ENCODE data around the gene ARMH1. TPM values are rescaled to one million over a fixed set of nuclear protein-coding genes. Genes with fewer than 3 reads are reported as not detected.

The ARMH1 gene
- total RNA-seq, 6 donors from 2014 or later = 4.6 to 29.3 (median 13.0) TPM

DNA sequence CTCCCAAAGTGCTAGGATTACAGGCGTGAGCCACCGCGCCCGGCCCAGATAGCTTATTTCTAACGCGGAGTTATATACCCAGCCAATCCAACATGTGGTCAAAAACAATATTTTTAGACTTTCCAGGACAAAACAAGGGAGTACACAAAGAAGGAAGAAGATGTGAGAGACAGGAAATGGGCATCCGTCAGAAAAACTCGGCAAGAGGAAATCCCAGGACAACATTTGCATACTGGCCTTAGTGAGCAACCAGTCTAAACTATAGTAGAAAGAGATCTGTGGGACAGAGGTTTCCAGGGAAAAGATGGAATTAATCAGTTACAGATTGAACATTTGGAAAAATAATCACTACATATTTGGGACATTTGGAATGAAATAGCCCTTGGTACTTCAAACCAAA lies 11.4 kb downstream of the ARMH1 start:
- DNase-seq (no peak), ATAC-seq (ENCODE audit: low FRiP score in 2 of 2) (no peak)
- Histone ChIP-seq H3K27ac (no peak overlapping the region), H3K4me1 (peaks cover 0 to 13% (median 3%) of the 10 kb centered on the region in 4 donors), H3K27me3 (no peaks in the 10 kb centered on the region), H3K36me3 (no peaks in the 10 kb centered on the region), H3K9me3 (no peaks in the 10 kb centered on the region), H3K4me3 (no peak overlapping the region)
- TF ChIP-seq CTCF (IDR thresholded peaks at IDR 0.05) = no peak
- WGBS, 2 donors = 79 to 80% methylated on average over 8 of the region's 8 CpGs

GRCh38 chr1:44688760-44689446 lies 14.4 kb downstream of the ARMH1 start:
- no peak for TF ChIP-seq CTCF (IDR thresholded peaks at IDR 0.05)
- TF ChIP-seq EP300 (IDR thresholded peaks at IDR 0.05) = no peak
- no peak for TF ChIP-seq POLR2A (IDR thresholded peaks at IDR 0.05)
- no peak for TF ChIP-seq POLR2AphosphoS5 (IDR thresholded peaks at IDR 0.05)
- Histone ChIP-seq H3K9me3 (no peaks in the 10 kb centered on the region), H3K36me3 (no peaks in the 10 kb centered on the region), H3K4me3 (no peak overlapping the region), H3K27me3 (no peaks in the 10 kb centered on the region), H3K4me1 (peaks cover 0 to 6% (median 3%) of the 10 kb centered on the region in 4 donors), H3K27ac (peak overlapping the region in 2 of 4 donors; percentile 46 to 61)
- 69 to 87% methylated on average over 12 of the region's 12 CpGs for WGBS, 2 donors
- peak in 1 of 2 donors; percentile 28 for ATAC-seq (ENCODE audit: low FRiP score in 2 of 2)
- DNase-seq = peak in 1 of 2 donors; percentile 69

GRCh38 chr1:44689447-44689765 lies 14.9 kb downstream of the ARMH1 start:
- no peaks in the 10 kb centered on the region for H3K9me3 ChIP-seq
- TF ChIP-seq EP300 (IDR thresholded peaks at IDR 0.05) = no peak
- no peak for TF ChIP-seq POLR2AphosphoS5 (IDR thresholded peaks at IDR 0.05)
- TF ChIP-seq CTCF (IDR thresholded peaks at IDR 0.05) = no peak
- no peak for TF ChIP-seq POLR2A (IDR thresholded peaks at IDR 0.05)
- H3K27me3 ChIP-seq = no peaks in the 10 kb centered on the region
- DNase-seq (no peak), ATAC-seq (ENCODE audit: low FRiP score in 2 of 2) (no peak)
- H3K4me3 ChIP-seq = no peak overlapping the region
- peak overlapping the region in 2 of 4 donors; percentile 46 to 61 for H3K27ac ChIP-seq
- H3K36me3 ChIP-seq = no peaks in the 10 kb centered on the region
- 83 to 84% methylated on average over 3 of the region's 3 CpGs for WGBS, 2 donors
- peaks cover 0 to 6% (median 3%) of the 10 kb centered on the region in 4 donors for H3K4me1 ChIP-seq

DNA sequence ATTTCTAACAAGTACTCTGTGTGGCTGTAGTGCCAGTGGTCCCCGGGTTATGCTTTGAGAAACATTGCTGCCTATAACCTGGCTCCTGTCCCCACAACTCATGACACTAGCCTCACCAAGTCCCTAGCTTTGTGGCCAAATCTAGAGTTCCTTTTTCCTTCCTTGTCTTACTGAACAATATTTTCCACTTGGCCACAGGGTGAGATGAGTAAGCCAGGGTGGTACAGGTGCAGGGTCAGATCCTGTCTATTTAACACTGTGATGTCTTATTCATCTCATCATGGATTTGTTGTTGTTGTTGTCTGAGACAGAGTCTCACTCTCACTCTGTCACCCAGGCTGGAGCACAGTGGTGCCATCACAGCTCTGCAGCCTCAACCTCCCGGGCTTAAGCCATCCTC lies 18.6 kb downstream of the ARMH1 start:
- ATAC-seq (ENCODE audit: low FRiP score in 2 of 2) = no peak
- no peaks in the 10 kb centered on the region for H3K9me3 ChIP-seq
- no peak for DNase-seq
- H3K27me3 ChIP-seq = no peaks in the 10 kb centered on the region
- H3K4me1 ChIP-seq = peaks cover 0 to 4% (median 2%) of the 10 kb centered on the region in 4 donors
- WGBS, 2 donors = 79 to 95% methylated on average over 2 of the region's 2 CpGs
- TF ChIP-seq CTCF (IDR thresholded peaks at IDR 0.05) = no peak
- no peaks in the 10 kb centered on the region for H3K36me3 ChIP-seq
- H3K27ac ChIP-seq = no peak overlapping the region
- H3K4me3 ChIP-seq = no peak overlapping the region

GRCh38 chr1:44693900-44694299 lies 19.4 kb downstream of the ARMH1 start:
- Histone ChIP-seq H3K36me3 (no peaks in the 10 kb centered on the region), H3K27ac (no peak overlapping the region), H3K4me3 (no peak overlapping the region), H3K4me1 (peaks cover 0 to 4% (median 2%) of the 10 kb centered on the region in 4 donors), H3K27me3 (no peaks in the 10 kb centered on the region), H3K9me3 (no peaks in the 10 kb centered on the region)
- no peak for DNase-seq
- no peak for ATAC-seq (ENCODE audit: low FRiP score in 2 of 2)
- 94 to 97% methylated on average over 3 of the region's 3 CpGs for WGBS, 2 donors
- TF ChIP-seq CTCF (IDR thresholded peaks at IDR 0.05) = no peak
- no peak for TF ChIP-seq POLR2AphosphoS5 (IDR thresholded peaks at IDR 0.05)
- TF ChIP-seq POLR2A (IDR thresholded peaks at IDR 0.05) = no peak
- TF ChIP-seq EP300 (IDR thresholded peaks at IDR 0.05) = no peak
